COLO668 (cell line): ENCODE results near the gene ZFAND2A.
"Not testable (repeated sequence)": the region's sequence is repeated elsewhere in the genome, so short reads cannot be mapped to it uniquely, and the experiment has no call there.

Source experiments
- DNase-seq: peaks from one replicate; lab custom pipeline; 2025; ENCODE audit not compliant: unreplicated experiment; lab: John Stamatoyannopoulos, UW

The ZFAND2A gene

GRCh38 chr7:1127001-1127400 lies 33.0 kb downstream of the ZFAND2A start:
- DNase-seq: no peak

GRCh38 chr7:1125603-1125969 lies 34.4 kb downstream of the ZFAND2A start:
- DNase-seq: no peak

GRCh38 chr7:1124816-1125602 lies 35.0 kb downstream of the ZFAND2A start:
- no peak for DNase-seq

- no peak for DNase-seq
Measured at GRCh38 chr7:1124164-1124563, 35.8 kb downstream of the ZFAND2A start.

GRCh38 chr7:1123715-1124114 lies 36.3 kb downstream of the ZFAND2A start:
- DNase-seq: no peak

GRCh38 chr7:1122832-1123501 lies 37.0 kb downstream of the ZFAND2A start:
- no peak for DNase-seq

- DNase-seq: no peak
Measured at GRCh38 chr7:1121886-1122831, 37.8 kb downstream of the ZFAND2A start.

GRCh38 chr7:1121476-1121875 lies 38.5 kb downstream of the ZFAND2A start:
- no peak for DNase-seq

- no peak for DNase-seq
Measured at GRCh38 chr7:1120791-1121190, 39.2 kb downstream of the ZFAND2A start.

- DNase-seq: no peak
Measured at GRCh38 chr7:1119201-1119600, 40.8 kb downstream of the ZFAND2A start.

- no peak for DNase-seq
Measured at GRCh38 chr7:1117321-1117928, 42.6 kb downstream of the ZFAND2A start.

- DNase-seq: not testable (repeated sequence)
Measured at GRCh38 chr7:1116383-1117008, 43.5 kb downstream of the ZFAND2A start.

GRCh38 chr7:1115171-1116045 lies 44.6 kb downstream of the ZFAND2A start:
- DNase-seq: not testable (repeated sequence)

GRCh38 chr7:1114505-1114904 lies 45.5 kb downstream of the ZFAND2A start:
- no peak for DNase-seq

GRCh38 chr7:1114088-1114487 lies 45.9 kb downstream of the ZFAND2A start:
- no peak for DNase-seq

- DNase-seq: no peak
Measured at GRCh38 chr7:1113548-1113885, 46.5 kb downstream of the ZFAND2A start.

- no peak for DNase-seq
Measured at GRCh38 chr7:1112625-1113547, 47.1 kb downstream of the ZFAND2A start.

GRCh38 chr7:1112109-1112508 lies 47.9 kb downstream of the ZFAND2A start:
- DNase-seq: no peak

- no peak for DNase-seq
Measured at GRCh38 chr7:1111156-1111555, 48.8 kb downstream of the ZFAND2A start.
